ENCODE results near the gene GCK.

The GCK gene

DNA sequence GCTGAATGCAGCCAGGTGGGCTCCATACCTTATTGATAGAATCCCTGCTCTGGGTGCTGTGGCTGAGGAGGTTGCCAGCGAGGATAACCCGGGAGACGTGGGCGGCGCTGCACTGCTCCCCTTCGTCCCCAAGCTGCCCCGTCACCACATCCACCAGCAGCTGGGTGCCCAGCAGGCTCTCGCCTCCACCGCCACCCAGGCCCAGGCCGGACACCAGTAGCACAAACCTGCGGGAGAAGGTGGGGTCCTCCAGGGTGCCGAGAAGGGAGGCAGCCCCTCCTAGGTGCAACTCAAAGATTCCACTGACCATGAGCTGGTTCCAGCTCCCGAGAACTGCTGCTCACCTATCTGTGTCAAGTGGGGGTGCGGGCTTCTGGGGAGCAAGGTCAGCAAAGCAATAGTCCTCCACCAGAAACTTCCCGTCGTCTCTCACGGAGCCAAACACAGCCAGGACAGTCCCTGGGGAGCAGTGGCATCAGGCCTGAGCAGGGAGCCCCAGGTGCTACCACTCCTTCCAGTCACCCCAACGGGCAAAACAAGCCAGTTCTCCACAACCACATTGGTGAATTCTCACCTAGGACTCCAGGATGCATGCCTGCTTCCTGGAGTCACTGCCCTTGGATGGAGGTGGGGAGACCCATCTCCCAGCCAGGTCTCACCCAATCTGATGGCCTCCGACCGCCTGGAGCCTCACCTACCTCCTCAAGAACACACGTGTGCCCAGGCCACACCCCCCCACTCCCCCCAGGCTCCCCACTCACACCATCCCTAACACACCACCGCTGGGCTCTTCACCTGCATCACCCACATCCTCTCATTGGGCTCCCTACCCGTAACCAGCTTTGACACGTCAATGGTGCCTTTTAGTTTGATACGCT lies 72.2 kb downstream of the GCK start:
- DNase-seq (ENCODE audit: low read depth in 2 of 2): no peak

DNA sequence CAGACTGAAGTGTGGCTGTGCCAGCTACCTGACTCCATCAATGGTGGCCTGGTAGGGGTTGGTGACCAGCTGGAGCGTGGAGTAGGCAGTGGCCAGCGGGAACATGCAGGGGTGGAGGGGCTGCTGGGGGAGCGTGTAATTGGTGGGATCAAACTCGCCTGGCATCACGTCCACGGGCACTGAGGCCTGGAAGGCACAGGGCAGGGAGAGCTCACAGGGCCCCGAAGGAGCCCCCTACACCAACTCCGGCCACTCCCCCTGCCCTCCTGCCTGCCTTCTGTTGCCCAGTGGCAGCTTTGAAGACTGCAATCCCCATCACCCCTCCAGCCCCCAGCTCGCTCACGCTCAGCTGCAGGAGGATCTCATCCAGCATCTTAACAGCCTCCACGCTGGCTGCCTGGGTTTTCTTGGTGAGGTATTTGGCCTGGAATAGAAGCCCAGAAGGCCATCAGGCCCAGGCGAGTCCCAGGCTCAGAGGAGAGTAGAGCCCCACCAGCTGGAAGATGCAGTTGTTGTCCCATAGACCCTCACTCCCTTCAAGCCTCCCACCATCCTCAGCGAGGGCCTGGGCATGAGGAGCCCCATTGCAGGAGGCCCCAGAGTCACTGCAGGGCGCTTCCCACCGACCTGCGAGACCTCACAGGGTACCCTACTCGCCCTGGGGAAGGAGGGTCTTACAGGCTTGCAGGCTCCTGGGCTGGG lies 73.0 kb downstream of the GCK start:
- DNase-seq (ENCODE audit: low read depth in 2 of 2): no peak

- no peak for DNase-seq (ENCODE audit: low read depth in 2 of 2)
Measured at GRCh38 chr7:44114586-44115310, 74.5 kb downstream of the GCK start.

GRCh38 chr7:44113764-44114354 lies 75.4 kb downstream of the GCK start:
- DNase-seq (ENCODE audit: low read depth in 2 of 2): no peak

GRCh38 chr7:44112997-44113763 lies 76.1 kb downstream of the GCK start:
- DNase-seq (ENCODE audit: low read depth in 2 of 2): no peak

DNA sequence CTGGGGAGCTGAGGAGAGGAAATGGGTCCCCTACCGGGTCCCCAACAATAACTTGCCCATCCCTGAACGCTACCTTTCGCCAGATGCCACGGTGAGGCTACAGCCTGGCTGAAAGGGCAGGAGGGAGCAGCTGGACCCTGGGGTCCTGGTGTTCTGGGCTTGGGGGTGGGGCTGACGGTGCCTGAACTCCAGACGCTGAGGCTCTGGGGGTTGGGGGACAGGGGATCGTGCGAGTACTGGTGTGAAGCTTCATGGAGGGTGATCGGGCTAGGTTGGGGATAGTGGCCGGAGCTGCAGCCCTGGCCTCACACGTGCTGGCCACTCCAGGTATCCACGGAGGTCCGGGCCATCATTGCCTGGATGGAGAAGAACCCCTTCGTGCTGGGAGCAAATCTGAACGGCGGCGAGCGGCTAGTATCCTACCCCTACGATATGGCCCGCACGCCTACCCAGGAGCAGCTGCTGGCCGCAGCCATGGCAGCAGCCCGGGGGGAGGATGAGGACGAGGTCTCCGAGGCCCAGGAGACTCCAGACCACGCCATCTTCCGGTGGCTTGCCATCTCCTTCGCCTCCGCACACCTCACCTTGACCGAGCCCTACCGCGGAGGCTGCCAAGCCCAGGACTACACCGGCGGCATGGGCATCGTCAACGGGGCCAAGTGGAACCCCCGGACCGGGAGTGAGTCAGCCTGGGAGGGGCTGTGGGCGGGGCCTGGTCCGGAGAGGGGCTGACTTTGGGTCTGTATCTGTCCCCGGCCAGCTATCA lies 76.8 kb downstream of the GCK start:
- DNase-seq (ENCODE audit: low read depth in 2 of 2): no peak

GRCh38 chr7:44111761-44112160 lies 77.5 kb downstream of the GCK start:
- DNase-seq (ENCODE audit: low read depth in 2 of 2): no peak

DNA sequence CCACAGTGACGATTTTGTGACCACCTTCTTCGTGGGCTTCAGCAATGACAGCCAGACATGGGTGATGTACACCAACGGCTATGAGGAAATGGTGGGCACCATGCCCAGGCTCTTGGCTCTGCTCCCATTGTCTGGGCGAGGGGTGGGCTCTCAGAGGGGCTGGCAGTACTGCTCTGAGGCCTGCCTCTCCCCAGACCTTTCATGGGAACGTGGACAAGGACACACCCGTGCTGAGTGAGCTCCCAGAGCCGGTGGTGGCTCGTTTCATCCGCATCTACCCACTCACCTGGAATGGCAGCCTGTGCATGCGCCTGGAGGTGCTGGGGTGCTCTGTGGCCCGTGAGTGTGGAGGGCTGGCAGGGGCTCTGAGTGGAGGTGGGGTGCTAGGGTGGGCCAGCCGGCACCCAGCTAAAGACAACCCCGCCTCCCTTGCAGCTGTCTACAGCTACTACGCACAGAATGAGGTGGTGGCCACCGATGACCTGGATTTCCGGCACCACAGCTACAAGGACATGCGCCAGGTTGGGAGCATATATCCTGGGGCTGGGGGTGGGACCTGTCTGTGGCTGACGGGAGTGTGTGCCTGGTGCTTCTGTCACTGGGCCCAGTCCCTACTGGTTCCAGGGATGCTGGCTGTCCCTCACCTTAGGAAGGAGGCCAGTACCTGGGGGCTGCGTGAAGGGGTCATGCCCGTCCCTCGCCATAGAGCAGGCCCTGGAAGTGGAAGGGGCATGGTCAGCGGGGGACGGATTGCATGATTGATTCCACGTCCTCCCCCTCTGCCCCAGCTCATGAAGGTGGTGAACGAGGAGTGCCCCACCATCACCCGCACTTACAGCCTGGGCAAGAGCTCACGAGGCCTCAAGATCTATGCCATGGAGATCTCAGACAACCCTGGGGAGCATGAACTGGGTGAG lies 78.3 kb downstream of the GCK start:
- no peak for DNase-seq (ENCODE audit: low read depth in 2 of 2)

DNA sequence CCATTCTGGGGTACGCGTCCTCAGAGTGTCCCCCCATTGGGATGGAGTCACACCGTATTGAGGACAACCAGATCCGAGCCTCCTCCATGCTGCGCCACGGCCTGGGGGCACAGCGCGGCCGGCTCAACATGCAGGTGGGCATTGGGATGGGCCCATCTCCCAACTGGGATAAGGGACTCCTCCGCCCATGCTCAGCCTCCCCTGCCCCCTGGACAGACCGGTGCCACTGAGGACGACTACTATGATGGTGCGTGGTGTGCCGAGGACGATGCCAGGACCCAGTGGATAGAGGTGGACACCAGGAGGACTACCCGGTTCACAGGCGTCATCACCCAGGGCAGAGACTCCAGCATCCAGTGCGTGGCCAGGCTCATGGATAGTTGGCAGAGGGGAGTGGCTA lies 79.2 kb downstream of the GCK start:
- no peak for DNase-seq (ENCODE audit: low read depth in 2 of 2)

GRCh38 chr7:44108768-44109750 lies 80.2 kb downstream of the GCK start:
- no peak for DNase-seq (ENCODE audit: low read depth in 2 of 2)

DNA sequence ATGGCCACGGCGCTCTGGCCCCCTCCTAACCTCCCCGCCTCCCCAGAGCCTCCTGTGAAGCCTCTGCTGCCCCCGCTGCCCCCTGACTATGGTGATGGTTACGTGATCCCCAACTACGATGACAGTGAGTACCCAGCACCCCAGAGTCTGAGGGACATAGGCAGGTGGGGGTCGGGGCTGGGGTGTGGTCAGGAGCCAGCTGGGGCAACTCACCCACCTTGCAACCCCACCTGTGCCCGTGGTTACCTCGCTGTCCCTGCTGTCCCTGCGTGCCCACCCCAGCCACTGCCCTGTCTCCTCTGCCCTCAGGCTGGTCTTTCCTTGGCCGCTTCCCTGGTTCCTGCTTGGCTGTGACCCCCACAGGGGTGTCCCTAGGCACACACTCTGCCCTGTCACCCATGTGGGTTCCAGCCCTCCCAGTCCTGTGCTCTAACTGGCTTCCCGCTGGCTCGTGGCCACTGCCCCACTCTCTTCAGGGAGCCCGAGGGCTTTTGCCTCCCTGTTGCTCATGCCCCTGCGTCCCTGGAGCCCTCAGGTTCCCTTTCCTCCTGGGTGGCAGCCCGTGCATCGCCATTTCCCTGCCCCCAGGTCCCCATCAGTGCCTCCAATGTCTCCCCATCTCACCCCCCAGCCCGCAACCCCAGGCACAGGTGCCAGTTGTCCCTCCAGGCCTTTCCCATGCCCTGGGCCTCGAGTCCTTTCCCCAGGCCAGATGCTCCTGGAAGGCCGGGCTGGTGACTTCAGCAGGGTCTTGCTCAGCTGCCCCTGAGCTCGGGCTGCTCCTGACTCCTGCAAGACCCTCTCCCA lies 81.1 kb downstream of the GCK start:
- DNase-seq (ENCODE audit: low read depth in 2 of 2): no peak

GRCh38 chr7:44107116-44107960 lies 81.9 kb downstream of the GCK start:
- no peak for DNase-seq (ENCODE audit: low read depth in 2 of 2)

GRCh38 chr7:44106311-44107065 lies 82.8 kb downstream of the GCK start:
- DNase-seq (ENCODE audit: low read depth in 2 of 2): no peak

GRCh38 chr7:44105832-44106231 lies 83.4 kb downstream of the GCK start:
- no peak for DNase-seq (ENCODE audit: low read depth in 2 of 2)

- no peak for DNase-seq (ENCODE audit: low read depth in 2 of 2)
Measured at GRCh38 chr7:44104860-44105771, 84.1 kb downstream of the GCK start.

All from stimulated activated CD4-positive, alpha-beta T cell treated with anti-CD3 and anti-CD28 coated beads, Interleukin-15, amount 100 ng/mL, for 48 hours (primary cell).